Hematopoietic multipotent progenitor cell treated with erythropoietin and hydrocortisone succinate and interleukin-3 and kit ligand, for 8 days (in vitro differentiated cells): ENCODE data around the gene TM9SF2.

Experiments used
- DNase-seq: peaks from one replicate; pipeline ENCODE4 v3.0.0-alpha.2; 2015

Gene TM9SF2

DNA sequence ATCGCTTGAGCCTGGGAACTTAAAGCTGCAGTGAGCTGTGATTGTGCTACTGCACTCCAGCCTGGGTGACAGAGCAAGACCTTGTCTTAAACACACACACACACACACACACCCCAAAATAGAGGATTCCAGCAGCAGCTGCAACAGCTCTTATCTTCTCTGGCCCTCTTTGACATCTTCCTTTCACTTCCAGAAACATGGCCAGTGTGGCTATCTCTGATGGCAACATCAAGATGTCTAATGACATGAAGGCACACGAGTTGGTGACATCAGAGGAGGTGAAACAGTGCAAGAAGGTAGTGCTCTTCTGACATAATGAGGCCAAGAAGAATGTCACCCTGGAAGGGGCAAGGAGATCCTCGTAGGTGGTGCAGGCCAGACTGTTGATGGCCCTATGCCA lies 81.2 kb downstream of the TM9SF2 start:
- peak; percentile 48 for DNase-seq

DNA sequence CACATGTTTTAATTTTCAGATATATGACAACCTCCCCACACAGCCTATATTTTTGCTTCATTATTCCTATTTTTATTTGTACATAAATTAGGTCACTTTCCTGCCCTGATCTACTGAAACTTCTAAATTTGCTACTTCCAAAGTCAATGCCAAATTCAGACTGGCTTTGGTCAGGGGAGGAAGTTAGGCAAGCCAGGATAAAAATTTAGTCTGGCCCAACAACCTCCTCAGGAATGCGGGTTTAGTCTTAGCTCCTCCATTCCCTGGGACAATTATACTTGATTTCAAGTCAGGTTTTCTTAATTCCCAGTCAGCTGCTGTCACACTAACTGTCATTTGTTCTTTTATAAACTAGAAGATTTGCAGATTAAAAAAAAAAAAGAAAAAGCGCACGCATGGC lies 84.3 kb downstream of the TM9SF2 start:
- DNase-seq, result no peak

DNA sequence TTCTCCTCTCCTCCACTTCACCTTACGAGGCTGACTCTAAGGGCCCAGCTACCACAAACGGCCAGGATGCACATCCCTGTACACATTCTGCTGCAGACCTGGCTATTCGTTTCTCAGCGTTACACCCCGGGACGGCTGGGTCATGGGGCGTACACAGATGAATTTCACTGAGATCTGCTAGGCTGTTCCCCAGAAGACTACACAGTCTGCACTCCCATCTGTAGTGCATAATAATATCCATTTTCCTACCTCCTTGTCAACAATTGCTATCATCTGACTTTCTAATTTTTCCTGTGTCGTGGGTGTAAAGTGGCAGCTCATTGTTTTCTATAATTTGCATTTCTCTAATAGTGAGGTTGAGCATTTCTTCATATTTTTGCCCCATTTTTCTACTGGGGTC lies 85.7 kb downstream of the TM9SF2 start:
- no peak for DNase-seq

DNA sequence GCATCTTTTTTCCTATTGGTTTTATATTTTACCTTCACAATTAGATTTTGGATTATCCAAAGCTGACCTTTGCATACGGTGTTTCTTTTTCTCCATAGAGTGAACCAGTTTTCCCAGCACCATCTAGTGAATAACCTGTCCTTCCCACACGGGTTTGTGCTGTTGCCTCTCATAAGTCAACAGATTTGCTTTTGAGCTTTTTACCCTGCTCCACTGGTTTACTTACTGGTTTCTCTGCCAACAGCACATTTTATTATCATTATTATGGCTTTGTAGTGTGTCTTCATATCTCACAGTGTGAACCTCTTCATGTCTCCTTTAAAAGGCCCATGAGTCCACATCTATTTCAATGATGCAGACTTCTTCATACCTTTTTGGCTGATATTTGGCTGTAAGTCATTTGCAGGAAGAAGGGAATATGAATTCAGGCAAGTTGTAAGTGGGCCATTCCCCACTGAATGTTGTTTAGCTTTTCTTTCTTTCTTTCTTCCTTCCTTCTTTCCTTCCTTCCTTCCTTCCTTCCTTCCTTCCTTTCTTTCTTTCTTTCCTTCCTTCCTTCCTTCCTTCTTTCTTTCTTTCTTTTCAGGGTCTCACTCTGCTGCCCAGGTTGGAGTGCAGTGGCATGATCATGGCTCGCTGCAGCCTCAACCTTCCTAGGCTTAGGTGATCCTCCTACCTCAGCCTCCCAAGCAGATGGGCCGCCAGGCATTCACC lies 86.8 kb downstream of the TM9SF2 start:
- no peak for DNase-seq

DNA sequence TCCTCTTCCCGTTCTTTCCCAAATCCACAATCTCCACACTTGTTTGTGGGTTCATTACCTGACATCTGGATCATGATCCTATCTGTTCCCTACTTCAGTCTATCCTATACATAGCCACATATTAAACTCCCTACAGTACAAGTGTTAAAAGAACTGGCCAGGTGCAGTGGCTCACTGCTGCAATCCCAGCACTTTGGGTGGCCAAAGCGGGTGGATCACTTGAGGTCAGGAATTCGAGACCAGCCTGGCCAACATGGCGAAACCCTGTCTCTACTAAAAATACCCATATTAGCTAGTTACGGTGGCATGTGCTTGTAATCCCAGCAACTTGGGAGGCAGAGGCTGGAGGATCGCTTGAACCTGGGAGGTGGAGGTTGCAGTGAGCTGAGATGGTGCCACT lies 88.3 kb downstream of the TM9SF2 start:
- no peak for DNase-seq

DNA sequence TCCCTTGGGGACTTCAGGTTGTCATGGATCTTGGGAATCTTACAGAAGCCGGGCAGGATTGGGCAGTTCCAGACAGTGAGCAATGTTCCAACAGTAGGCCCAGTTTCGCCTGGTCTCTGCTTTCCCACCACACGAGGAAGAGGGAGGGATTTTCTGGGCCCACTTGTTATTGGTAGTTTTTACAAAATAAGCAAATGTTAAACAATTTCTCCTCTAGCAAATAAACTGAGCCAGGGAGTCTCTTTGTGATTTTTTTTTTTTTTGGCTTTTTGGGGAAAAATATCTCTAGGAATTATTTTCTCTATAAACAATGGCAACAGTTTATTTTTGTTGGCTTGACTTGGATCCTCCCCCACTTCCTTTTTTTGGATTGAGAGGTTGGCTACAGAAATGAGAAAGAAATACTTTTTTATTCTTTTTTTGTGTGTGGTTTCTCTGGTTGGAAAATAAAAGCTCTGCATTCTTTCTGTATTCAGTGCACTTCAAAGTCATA lies 89.3 kb downstream of the TM9SF2 start:
- no peak for DNase-seq

DNA sequence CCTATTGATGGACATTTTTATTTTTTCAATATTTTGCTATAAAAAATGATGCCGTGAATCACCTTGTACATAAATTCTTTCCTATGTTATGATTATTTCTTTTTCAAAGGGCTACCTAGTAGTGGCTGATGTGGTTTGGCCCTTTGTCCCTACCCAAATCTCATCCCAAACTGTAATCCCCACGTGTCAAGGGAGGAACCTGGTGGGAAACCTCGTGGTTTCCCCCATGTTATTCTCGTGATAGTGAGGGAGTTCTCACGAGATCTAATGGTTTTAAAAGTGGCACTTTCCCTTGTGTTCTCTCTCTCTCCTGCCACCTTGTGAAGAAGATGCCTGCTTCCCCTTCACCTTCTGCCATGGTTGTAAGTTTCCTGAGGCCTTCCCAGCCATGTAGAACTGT lies 94.9 kb downstream of the TM9SF2 start:
- DNase-seq, result no peak

DNA sequence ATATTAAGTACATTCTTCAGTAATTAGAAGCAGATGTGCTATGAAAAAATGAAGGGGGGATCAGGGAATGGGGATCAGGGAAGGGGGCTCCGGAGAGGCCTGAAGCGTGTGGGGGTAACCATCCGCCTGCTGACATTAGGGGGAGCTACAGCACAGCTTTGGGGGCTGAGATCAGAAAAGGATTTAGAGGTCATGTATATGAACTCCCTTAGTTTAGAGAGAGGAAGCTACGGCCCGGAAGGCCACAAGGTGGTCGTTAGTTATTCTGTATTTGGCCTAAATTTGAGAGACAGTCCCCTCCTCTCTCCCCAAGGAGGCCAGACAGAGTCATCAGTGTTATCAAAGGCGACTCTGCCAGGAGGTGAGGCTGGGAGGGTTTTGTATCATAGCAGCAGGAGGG lies 99.0 kb downstream of the TM9SF2 start:
- DNase-seq, result peak; percentile 11

DNA sequence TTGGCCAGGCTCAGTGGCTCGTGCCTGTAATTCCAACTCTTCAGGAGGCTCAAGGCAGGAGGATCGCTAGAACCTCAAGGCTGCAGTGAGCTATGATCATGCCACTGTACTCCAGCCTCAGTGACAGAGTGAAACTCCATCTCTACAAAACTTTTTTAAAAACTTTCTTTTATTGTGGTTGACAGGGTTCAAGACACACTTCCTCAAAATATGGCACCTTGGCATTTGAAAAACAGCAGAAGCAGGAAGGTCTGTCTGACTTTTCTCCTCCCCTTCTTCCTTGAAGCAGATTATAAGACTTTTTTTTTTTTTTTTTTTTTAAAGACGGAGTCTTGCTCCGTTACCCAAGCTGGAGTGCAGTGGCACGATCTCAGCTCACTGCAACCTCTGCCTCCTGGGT lies 100.3 kb downstream of the TM9SF2 start:
- no peak for DNase-seq

DNA sequence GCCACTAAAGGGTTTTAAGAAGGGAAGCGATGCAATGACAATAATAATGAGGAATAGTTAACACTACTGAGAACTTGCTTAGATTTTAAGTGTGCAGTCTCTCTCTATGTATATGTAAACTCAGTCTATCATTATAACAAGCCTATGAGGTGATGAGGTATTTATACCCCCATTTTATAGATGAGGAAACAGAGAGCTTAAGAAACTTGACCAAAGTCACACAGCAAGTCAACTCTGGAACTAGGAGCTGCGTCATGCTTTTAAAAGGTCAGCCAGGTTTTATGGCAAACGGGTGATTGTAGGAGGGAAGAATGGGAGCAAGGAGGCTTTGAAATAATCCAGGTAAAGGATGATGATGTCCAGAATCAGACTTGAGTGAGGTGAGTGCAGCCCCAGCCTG lies 103.4 kb downstream of the TM9SF2 start:
- DNase-seq, result no peak

DNA sequence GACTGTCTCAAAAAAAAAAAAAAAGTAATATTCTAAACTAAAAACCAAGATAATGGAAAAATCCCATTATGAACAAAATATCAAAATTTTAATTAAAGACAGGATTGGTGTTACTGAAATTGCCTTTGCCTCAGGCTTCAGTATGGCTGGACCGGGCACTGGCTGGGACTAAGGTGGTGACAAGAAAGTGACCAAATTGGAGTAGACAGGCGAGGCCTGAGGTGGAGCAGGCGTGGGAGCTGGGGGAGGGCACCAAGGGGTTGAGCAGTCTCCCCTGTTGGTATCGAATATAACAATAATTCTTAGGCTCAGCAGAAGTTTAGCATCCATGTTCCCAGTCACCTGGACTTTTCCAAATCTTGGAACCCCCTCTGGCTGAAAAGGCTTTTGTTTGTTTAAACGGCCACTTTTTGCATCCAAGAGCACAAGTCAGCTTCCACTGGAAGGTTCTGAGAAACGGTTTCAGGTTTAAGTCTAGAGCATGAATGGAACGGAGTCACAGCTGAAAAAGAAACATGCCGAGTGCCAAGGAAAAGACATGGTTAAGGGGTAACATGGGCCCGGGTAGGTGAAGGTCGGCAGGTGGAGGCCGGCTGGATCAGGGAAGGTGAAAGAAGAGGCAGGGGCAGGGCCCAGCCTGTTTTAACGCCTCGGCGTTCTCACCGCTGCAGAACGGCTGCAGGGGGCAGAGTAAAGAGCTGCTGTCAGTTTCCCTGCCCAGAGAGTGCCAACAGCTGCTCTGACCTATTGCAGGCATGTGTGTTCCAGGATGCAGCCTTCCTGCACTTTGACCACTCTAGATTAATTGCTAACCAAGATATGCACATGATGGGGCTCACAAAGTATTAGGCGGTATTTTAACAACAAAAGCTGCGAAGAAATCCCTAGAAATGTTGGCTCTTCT lies 104.4 kb downstream of the TM9SF2 start:
- peak; percentile 69 for DNase-seq

DNA sequence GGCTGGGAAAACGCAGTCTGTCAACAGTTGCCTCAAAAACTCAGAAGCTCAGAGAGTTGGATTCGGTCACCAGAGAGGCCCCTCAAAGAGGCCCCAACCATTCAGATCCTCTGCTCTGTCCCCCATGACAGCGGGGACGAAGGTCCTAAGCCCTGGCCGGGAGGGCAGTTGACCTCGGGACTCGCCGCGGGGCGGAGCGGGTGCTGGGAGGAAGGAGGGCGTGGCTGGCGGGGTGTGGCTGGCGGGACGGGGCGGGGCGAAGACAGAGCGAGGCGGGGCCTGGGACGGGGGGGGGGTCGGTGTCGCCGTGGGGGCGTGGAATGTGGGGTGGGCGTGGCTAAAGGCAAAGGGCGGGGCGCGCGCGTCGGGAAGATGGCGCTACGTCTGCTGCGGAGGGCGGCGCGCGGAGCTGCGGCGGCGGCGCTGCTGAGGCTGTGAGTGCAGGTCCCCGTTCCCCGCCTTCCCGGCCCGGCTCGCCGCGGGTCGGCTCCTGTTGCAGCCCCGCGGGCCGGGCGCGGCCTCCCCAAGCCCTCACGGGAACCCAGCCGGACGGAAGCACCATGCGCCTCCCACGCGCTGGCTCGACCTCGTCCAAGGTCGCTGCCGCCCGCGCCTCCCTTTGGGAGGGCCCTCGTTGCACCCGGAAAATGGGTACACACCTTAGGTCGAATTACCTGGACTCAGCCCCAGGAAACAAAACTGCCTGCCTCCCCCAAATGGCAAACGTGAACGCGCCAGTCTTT lies 105.2 kb downstream of the TM9SF2 start, which contains the start of gene CLYBL:
Gene CLYBL (plus strand): TSS at position 367 of the 743 bp plus-strand sequence.
- DNase-seq, result peak; percentile 76

DNA sequence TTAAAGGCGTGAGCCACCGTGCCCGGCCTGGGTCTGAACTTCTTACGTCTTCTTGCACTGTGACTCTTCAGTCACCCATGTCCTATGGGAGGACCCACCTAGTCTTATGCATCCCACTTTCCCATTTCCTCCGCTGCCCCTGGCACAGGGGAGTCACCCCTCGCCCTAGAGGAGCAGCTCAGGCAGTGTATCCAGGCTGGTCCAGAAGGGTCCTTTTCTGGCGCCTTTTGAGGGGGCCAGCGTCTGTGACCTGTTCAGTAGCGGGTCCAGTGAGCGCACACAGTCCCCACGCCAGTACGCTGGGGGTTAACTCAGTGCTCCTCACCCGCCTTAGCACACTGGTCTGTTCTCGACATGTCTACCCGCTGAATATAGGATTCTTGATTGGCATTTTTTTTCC lies 107.1 kb downstream of the TM9SF2 start:
- no peak for DNase-seq

DNA sequence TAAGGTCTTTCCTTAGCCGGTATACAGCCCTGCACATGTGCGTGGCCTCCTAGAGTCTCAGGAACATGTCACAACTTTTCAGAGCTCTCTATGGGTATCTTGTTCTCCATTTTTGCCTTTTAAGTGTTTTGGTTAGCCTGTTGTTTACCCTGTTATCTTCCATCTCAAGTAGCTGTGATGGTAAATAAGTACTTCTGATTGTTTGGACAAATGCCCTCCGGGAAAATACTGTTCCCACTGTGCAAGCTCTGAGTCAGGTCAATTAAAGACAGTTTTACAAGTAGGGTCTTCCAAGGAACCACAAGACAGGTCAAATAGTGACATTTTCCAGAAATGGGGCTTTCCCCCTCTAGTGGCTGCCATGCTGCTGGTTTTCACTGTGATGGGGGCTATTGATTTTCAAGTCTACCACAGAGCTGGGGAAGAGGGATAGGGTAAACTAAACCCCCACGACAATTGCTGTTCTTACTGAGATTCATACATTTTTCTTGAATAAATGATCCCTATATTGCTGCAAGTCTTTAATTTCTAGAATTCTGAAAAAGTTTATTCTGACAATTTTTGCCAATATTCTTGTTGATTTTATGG lies 109.5 kb downstream of the TM9SF2 start:
- no peak for DNase-seq
